ENCODE measurements around the gene DUSP1. TPM values are rescaled to one million over a fixed set of nuclear protein-coding genes. Genes with fewer than 3 reads are reported as not detected.

DUSP1 gene
- total and polyA plus RNA-seq, 9 of the 15 experiments (the other 6 are each of a cell fraction or from before 2014, with no cell fraction given) = 2.1 to 14.2 (median 8.5) TPM

DNA sequence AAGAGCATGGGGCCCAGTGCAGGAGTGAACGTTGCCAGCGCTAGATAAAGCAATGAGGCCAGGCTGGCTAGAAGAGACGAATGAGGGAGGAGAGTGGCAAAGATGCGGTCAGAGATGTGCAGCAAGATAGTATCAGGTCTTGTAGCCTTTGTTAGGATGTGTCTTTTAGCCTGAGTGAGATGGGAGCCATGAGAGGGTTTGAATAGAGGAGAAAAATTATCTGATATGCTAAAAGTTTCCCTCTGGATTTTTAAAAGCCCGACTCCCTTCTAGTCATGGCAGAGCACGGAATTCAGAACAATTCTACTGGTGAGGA lies 12.2 kb downstream of the DUSP1 start (continued):
- TF ChIP-seq ZNF639 (CRISPR knock-in tag; conservative IDR thresholded peaks at IDR 0.05 in 1 of 2, IDR thresholded peaks at IDR 0.05 in 1 of 2) = peak in 1 of 2 experiments; percentile 54; a peak in 1 of 4 replicates
- no peak for TF ChIP-seq RBM15 (IDR thresholded peaks at IDR 0.05; ENCODE audit: insufficient read depth, low read length)
- no peak for TF ChIP-seq TCF7 (IDR thresholded peaks at IDR 0.05; ENCODE audit: borderline replicate concordance)
- TF ChIP-seq, protein P1, sequence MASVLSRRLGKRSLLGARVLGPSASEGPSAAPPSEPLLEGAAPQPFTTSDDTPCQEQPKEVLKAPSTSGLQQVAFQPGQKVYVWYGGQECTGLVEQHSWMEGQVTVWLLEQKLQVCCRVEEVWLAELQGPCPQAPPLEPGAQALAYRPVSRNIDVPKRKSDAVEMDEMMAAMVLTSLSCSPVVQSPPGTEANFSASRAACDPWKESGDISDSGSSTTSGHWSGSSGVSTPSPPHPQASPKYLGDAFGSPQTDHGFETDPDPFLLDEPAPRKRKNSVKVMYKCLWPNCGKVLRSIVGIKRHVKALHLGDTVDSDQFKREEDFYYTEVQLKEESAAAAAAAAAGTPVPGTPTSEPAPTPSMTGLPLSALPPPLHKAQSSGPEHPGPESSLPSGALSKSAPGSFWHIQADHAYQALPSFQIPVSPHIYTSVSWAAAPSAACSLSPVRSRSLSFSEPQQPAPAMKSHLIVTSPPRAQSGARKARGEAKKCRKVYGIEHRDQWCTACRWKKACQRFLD (CRISPR knock-in tag; IDR thresholded peaks at IDR 0.05) = no peak
- 0 out of 4 replicates have a peak, but pooled peaks of 1 of the 2 experiments have one; percentile 33 for TF ChIP-seq RCOR1 (IDR thresholded peaks at IDR 0.05; ENCODE audit: borderline replicate concordance in 1 of 2, low read depth in 2 of 2, low read length in 2 of 2)
- no peak for TF ChIP-seq ASH1L (IDR thresholded peaks at IDR 0.05; ENCODE audit: borderline replicate concordance, low read depth, partially characterized antibody)
- TF ChIP-seq HNRNPLL (IDR thresholded peaks at IDR 0.05; ENCODE audit: low read depth, low read length, poor library complexity, severe bottlenecking) = no peak
